Neuronal stem cell (in vitro differentiated cells): ENCODE results near the gene MAN1B1.

Source experiments
- DNase-seq: peaks from one replicate; pipeline ENCODE4 v3.0.0-alpha.2; 2013; ENCODE audit warnings: low spot score
- H2AFZ ChIP-seq: one replicate; pipeline ENCODE4 v1.6.1; 2013; ENCODE audit warnings: mild to moderate bottlenecking, low read length, inconsistent platforms
- H2AK5ac ChIP-seq: 2 replicates; pipeline ENCODE4 v1.6.1; 2013; ENCODE audit warnings: low read depth, mild to moderate bottlenecking, inconsistent platforms, low read length, moderate library complexity, mixed read lengths
- H2BK120ac ChIP-seq: 2 replicates; pipeline ENCODE4 v1.6.1; 2013; ENCODE audit warnings: low read depth, mild to moderate bottlenecking, inconsistent platforms, low read length, moderate library complexity, mixed read lengths
- H2BK12ac ChIP-seq: one replicate; pipeline ENCODE4 v1.6.1; 2013; ENCODE audit warnings: low read length, inconsistent platforms
- H2BK15ac ChIP-seq: 2 replicates; pipeline ENCODE4 v1.6.1; 2013; ENCODE audit warnings: mild to moderate bottlenecking, low read length, inconsistent platforms, mixed read lengths
- H2BK5ac ChIP-seq: one replicate; pipeline ENCODE4 v1.6.1; 2013; ENCODE audit warnings: inconsistent platforms, mild to moderate bottlenecking, low read length, moderate library complexity
- H3K14ac ChIP-seq: one replicate; pipeline ENCODE4 v1.6.1; 2013; ENCODE audit warnings: low read length, inconsistent platforms
- H3K18ac ChIP-seq: 2 replicates; pipeline ENCODE4 v1.6.1; 2013; ENCODE audit warnings: low read length, inconsistent platforms
- H3K23ac ChIP-seq: 2 replicates; pipeline ENCODE4 v1.6.1; 2013; ENCODE audit warnings: low read depth, mild to moderate bottlenecking, mixed read lengths, low read length, inconsistent platforms; ENCODE audit not compliant: poor library complexity
- H3K27ac ChIP-seq: replicated peaks from 3 replicates; pipeline ENCODE4 v1.5.1; 2013; ENCODE audit warnings: low read length, inconsistent platforms
- H3K27me3 ChIP-seq, 3 experiments: 2 replicates each; pipeline ENCODE4 v1.6.1; 2013; ENCODE audit warnings: low read length in 3 of 3, mild to moderate bottlenecking in 2 of 3, inconsistent platforms in 1 of 3, low read depth in 1 of 3, mixed read lengths in 1 of 3, moderate library complexity in 1 of 3; ENCODE audit not compliant: control insufficient read depth in 3 of 3, insufficient read depth in 3 of 3
- H3K36me3 ChIP-seq, 2 donors: replicated peaks in 1 of 2; 2 replicates each; pipeline ENCODE4 v1.6.1; 2013; ENCODE audit warnings: low read length in 2 of 2; ENCODE audit not compliant: control insufficient read depth in 2 of 2, insufficient read depth in 2 of 2
- H3K4ac ChIP-seq: 2 replicates; pipeline ENCODE4 v1.6.1; 2013; ENCODE audit warnings: inconsistent platforms, mild to moderate bottlenecking, low read length, moderate library complexity
- H3K4me1 ChIP-seq, 2 donors: 1 replicate in 1 of 2; 2 replicates in 1 of 2; pipeline ENCODE4 v1.6.1; 2013; ENCODE audit warnings: low read length in 2 of 2, low read depth in 1 of 2; ENCODE audit not compliant: control insufficient read depth in 2 of 2, insufficient read depth in 1 of 2
- H3K4me2 ChIP-seq: one replicate; pipeline ENCODE4 v1.6.1; 2013; ENCODE audit warnings: mild to moderate bottlenecking, low read length, inconsistent platforms; ENCODE audit not compliant: insufficient read depth, poor library complexity, severe bottlenecking
- H3K4me3 ChIP-seq, 2 donors: 2 replicates each; pipeline ENCODE4 v1.5.1; 2013; ENCODE audit warnings: low read length in 2 of 2, mild to moderate bottlenecking in 2 of 2, inconsistent platforms in 1 of 2, moderate library complexity in 1 of 2
- H3K79me1 ChIP-seq: one replicate; pipeline ENCODE4 v1.6.1; 2013; ENCODE audit warnings: low read depth, mild to moderate bottlenecking, inconsistent platforms, low read length, moderate library complexity
- H3K9ac ChIP-seq: one replicate; pipeline ENCODE4 v1.6.1; 2013; ENCODE audit warnings: mild to moderate bottlenecking, low read depth, low read length, inconsistent platforms; ENCODE audit not compliant: poor library complexity
- H3K9me3 ChIP-seq, 2 donors: replicated peaks in 1 of 2; 2 replicates each; pipeline versions ENCODE3 to v1.6.1; 2013; ENCODE audit warnings: low read length in 2 of 2, mild to moderate bottlenecking in 2 of 2, inconsistent platforms in 1 of 2, low read depth in 1 of 2, mixed read lengths in 1 of 2, moderate library complexity in 1 of 2; ENCODE audit not compliant: control insufficient read depth in 2 of 2, insufficient read depth in 1 of 2
- H4K8ac ChIP-seq: one replicate; pipeline ENCODE4 v1.6.1; 2013; ENCODE audit warnings: low read depth, mild to moderate bottlenecking, inconsistent platforms, low read length, moderate library complexity
- H4K91ac ChIP-seq: one replicate; pipeline ENCODE4 v1.6.1; 2013; ENCODE audit warnings: low read length, low read depth, mild to moderate bottlenecking, inconsistent platforms; ENCODE audit not compliant: poor library complexity
- WGBS, 2 donors: extraction: QIAGEN DNeasy Blood & Tissue Kit; methylation state at CpG; one replicate each; pipeline ENCODE4 v1.1.7; 2013; ENCODE audit warnings: missing lambda C conversion rate in 2 of 2, mixed read lengths in 1 of 2; ENCODE audit not compliant: insufficient read length in 2 of 2, insufficient replicate concordance in 1 of 2; ENCODE audit errors: extremely low coverage in 2 of 2; 5-methylcytosine and 5-hydroxymethylcytosine counted together

The MAN1B1 gene

DNA sequence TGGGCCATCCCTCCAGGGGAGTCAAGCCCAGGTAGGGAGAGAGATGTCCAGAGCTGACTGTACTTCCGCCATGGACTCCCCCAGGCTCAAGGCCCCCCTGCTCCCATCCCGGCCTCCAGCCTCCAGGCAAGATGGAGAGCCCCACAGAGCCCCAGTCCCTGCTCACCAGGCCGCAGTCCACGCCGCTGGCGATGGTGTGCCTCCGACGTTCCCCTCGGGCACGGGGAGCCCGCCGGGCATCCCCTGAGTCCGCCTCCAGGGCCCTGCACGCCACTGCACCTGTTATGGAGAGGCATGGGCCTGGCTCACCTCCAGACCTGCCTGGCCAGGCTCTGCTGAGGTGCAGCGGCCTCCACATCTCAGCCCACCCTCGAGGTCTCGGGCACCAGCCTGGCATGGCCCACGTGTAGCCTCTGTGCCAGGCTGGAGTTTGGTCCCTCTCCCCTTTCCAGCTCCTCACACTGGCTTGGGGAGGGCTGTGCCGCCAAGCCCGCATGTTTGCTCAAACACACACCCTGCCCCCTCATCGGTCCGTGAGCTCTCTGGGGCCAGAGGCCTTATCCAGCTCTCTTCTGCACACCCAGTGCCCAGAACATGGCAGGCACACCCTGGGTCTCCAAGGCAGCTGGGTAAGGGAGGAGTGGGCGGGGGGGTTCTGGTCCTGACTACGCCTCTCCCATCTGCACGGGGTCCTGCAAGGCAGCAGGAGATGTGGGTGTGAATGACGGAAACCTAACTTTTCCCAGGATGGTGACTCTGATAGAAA, 20.5 kb upstream of the MAN1B1 start:
- Histone ChIP-seq H4K91ac (no peak overlapping the region), H3K23ac (no peak overlapping the region), H4K8ac (no peak overlapping the region), H2BK15ac (peak overlapping the region; percentile 9), H3K27ac (no peak overlapping the region), H2BK120ac (no peak overlapping the region), H3K9me3 (peaks cover 0 to 2% of the 10 kb centered on the region in 2 donors), H3K4me2 (no peak overlapping the region), H3K14ac (no peak overlapping the region), H3K36me3 (peaks cover 3 to 30% of the 10 kb centered on the region in 2 donors), H3K9ac (peak overlapping the region; percentile 21), H2AK5ac (peak overlapping the region; percentile 28), H2BK5ac (no peak overlapping the region), H3K4ac (no peak overlapping the region), H3K27me3 (peaks cover 0 to 10% (median 3%) of the 10 kb centered on the region in 3 experiments), H2AFZ (no peak overlapping the region), H2BK12ac (no peak overlapping the region), H3K79me1 (peaks cover 9% of the 10 kb centered on the region), H3K4me1 (peaks cover 13% of the 10 kb centered on the region in 2 donors), H3K4me3 (no peak overlapping the region), H3K18ac (no peak overlapping the region)
- no peak for DNase-seq
- no CpG with 5 or more reads among the region's 26 CpGs for WGBS, 2 donors

DNA sequence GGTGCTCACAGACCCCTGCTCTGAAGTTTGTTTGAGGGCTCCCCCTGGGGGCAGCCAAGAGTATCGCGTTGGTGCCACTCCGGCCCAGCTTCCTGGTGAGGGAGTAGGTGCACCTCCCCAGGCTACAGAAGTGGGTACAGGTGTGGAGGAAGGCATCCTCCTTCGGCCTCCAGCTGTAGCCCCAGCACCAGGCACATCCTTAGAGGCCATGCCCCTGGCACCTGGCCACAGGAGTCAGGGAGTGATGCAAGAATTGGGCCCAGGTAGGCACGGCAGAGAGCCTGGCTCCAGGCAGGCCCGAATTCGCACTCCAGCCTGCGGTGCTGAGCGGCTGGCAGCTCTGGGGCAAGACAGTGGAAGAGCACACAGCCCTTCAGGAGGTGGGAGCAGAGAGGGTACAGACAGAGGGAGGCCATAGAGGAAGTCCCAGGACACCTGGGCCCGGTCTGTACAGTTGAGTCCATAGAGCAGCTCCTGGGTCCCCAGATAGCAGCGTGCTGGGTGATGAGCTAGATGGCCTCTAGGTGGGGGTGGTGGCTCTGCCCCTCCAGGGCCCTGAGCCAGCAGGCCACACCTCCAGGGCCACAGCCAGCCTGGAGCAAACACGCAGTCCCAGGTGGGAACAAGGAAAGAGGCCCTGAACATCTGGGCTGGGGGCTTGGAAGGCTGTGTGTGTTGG, 18.8 kb upstream of the MAN1B1 start:
- H3K4ac ChIP-seq = no peak overlapping the region
- H2AK5ac ChIP-seq = peak overlapping the region; percentile 60
- peak overlapping the region; percentile 86 for H3K23ac ChIP-seq
- H3K79me1 ChIP-seq = peaks cover 9% of the 10 kb centered on the region
- H3K4me3 ChIP-seq = peak overlapping the region; percentile 29 to 75
- DNase-seq = peak; percentile 67
- H2BK15ac ChIP-seq = no peak overlapping the region
- H4K8ac ChIP-seq = no peak overlapping the region
- peaks cover 0 to 10% (median 3%) of the 10 kb centered on the region in 3 experiments for H3K27me3 ChIP-seq
- peak overlapping the region; percentile 74 for H3K9ac ChIP-seq
- H3K18ac ChIP-seq = peak overlapping the region; percentile 80
- H2BK120ac ChIP-seq = no peak overlapping the region
- H2AFZ ChIP-seq = no peak overlapping the region
- peaks cover 15% of the 10 kb centered on the region in 2 donors for H3K4me1 ChIP-seq
- H4K91ac ChIP-seq = no peak overlapping the region
- H3K14ac ChIP-seq = no peak overlapping the region
- no peak overlapping the region for H3K4me2 ChIP-seq
- WGBS, 2 donors = no CpG with 5 or more reads among the region's 12 CpGs
- H2BK12ac ChIP-seq = no peak overlapping the region
- peaks cover 0 to 2% of the 10 kb centered on the region in 2 donors for H3K9me3 ChIP-seq
- no peak overlapping the region for H3K27ac ChIP-seq
- H2BK5ac ChIP-seq = no peak overlapping the region
- peaks cover 3 to 30% of the 10 kb centered on the region in 2 donors for H3K36me3 ChIP-seq

DNA sequence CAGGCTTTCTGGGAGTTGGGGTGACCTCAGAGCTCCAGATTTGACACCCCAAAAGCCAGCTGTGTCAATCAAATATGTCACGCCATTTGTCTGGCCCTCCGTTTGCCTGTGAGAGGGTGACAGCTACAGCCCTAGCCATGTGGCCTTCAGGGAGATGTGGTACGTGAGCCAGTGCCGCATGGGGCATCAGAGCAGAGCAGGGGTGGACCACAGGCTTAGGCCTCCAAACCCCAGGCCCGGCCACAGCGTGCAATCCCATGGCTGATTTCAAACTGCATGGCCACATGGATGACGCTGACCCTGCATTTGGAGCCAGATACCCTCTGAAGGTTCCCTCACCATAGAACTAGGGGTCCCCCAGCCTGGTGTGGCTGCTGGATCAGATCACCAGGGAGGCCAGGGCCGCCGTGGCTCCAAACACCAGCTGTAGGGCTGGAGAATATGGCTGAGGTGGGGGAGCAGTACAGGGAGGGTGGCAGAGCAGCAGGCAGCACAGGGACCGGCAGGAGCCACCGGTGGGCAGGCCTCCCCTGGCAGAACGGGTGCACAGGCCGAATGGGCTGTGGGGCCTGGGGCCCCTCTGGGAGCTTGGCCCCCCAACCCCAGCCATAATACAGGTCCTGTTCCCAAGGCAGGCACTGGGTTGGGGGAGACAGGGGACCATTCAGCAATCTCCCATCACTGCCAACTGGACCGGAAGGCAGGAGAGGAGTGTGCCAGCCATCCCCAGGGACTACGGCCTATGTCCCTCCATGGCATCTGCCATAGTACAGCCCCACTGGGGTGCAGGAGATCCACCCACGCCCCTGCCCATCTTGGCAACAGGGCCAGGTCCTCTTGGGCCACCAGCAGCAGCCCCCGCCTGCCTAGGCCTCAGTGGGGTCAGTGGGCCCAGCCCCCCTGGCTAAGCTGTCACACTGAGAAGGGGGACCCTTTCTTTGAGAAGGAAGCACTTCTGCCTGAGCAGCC, 18.0 kb upstream of the MAN1B1 start:
- Histone ChIP-seq H2BK120ac (peak overlapping the region; percentile 87), H3K27ac (no peak overlapping the region), H3K9ac (peak overlapping the region; percentile 91), H3K14ac (no peak overlapping the region), H3K79me1 (peaks cover 9% of the 10 kb centered on the region), H3K4me3 (peak overlapping the region; percentile 75 to 87), H4K91ac (no peak overlapping the region), H3K23ac (peak overlapping the region; percentile 73), H2BK5ac (peak overlapping the region; percentile 94), H3K36me3 (peaks cover 3 to 28% of the 10 kb centered on the region in 2 donors), H2BK15ac (peak overlapping the region; percentile 49), H3K18ac (peak overlapping the region; percentile 35), H2BK12ac (no peak overlapping the region), H2AFZ (no peak overlapping the region), H3K4me1 (peaks cover 15% of the 10 kb centered on the region in 2 donors), H3K27me3 (peaks cover 3 to 10% (median 6%) of the 10 kb centered on the region in 3 experiments), H4K8ac (peak overlapping the region; percentile 43), H3K4me2 (peak overlapping the region; percentile 93), H2AK5ac (peak overlapping the region; percentile 90), H3K9me3 (peaks cover 0 to 2% of the 10 kb centered on the region in 2 donors), H3K4ac (no peak overlapping the region)
- no peak for DNase-seq
- WGBS, 2 donors = no CpG with 5 or more reads among the region's 17 CpGs
